Right atrium auricular region (tissue), 2 donors: ENCODE data around the gene USP20. TPM values are rescaled to one million over a fixed set of nuclear protein-coding genes. Genes with fewer than 3 reads are reported as not detected.
A peak's percentile ranks its signal among the peaks of the same experiment; 100 is the strongest.

Experiments
- DNase-seq: peaks from one replicate; pipeline ENCODE4 v3.0.0-alpha.2; 2019; ENCODE audit warnings: low spot score
- H3K27ac ChIP-seq, 2 donors: fragments of 200-600 bp; sonication (generic); 1 replicate in 1 of 2; 2 replicates in 1 of 2; pipeline ENCODE4 v1.5.1; 2016 to 2019
- H3K27me3 ChIP-seq, 2 donors: fragments of 200-600 bp; sonication (generic); one replicate each; pipeline versions ENCODE4 v1.5.1 to v1.6.0; 2017 to 2019
- H3K36me3 ChIP-seq: fragments of 200-600 bp; sonication (generic); one replicate; pipeline ENCODE4 v1.5.1; 2016
- H3K4me1 ChIP-seq, 2 donors: fragments of 200-600 bp; sonication (generic); one replicate each; pipeline versions ENCODE4 v1.5.1 to v1.6.0; 2017 to 2019
- H3K4me3 ChIP-seq, 2 donors: fragments of 200-600 bp; sonication (generic); 1 replicate in 1 of 2; 2 replicates in 1 of 2; pipeline ENCODE4 v1.5.1; 2017 to 2019; ENCODE audit warnings: mild to moderate bottlenecking in 1 of 2, moderate library complexity in 1 of 2
- H3K9me3 ChIP-seq, 2 donors: fragments of 200-600 bp; sonication (generic); one replicate each; pipeline ENCODE4 v1.5.1; 2019
- CTCF ChIP-seq, 2 donors: fragments of 200-600 bp; sonication (generic); IDR thresholded peaks; one replicate each; pipeline ENCODE4 v1.5.1; 2019; ENCODE audit warnings: antibody characterized with exemption in 2 of 2
- total RNA-seq, 2 donors: library from RNA; depleted of rRNA; stranded (reverse); fragments of >200 nt; gene quantifications; one replicate each; pipeline ENCODE4 v1.1.0, GENCODE V29; 2016

USP20 gene
- total RNA-seq, 2 donors from 2014 or later = 12.9 to 14.5 TPM

- Histone ChIP-seq H3K4me3 (no peak overlapping the region), H3K36me3 (peaks cover 18% of the 10 kb centered on the region), H3K4me1 (peaks cover 0 to 23% of the 10 kb centered on the region in 2 donors), H3K27ac (no peak overlapping the region), H3K9me3 (no peaks in the 10 kb centered on the region), H3K27me3 (no peaks in the 10 kb centered on the region)
- no peak for DNase-seq
- TF ChIP-seq CTCF (IDR thresholded peaks at IDR 0.05) = no peak
These were observed 45.6 kb downstream of the USP20 start for GRCh38 chr9:129880654-129881546.

- TF ChIP-seq CTCF (IDR thresholded peaks at IDR 0.05) = no peak
- Histone ChIP-seq H3K27me3 (no peaks in the 10 kb centered on the region), H3K4me1 (peaks cover 0 to 31% of the 10 kb centered on the region in 2 donors), H3K36me3 (peaks cover 11% of the 10 kb centered on the region), H3K4me3 (no peak overlapping the region), H3K27ac (no peak overlapping the region), H3K9me3 (no peaks in the 10 kb centered on the region)
- DNase-seq = no peak
These were observed 46.5 kb downstream of the USP20 start for GRCh38 chr9:129881547-129882324.

GRCh38 chr9:129884220-129885017 lies 49.2 kb downstream of the USP20 start:
- peak; percentile 87 for DNase-seq
- peaks cover 0 to 42% of the 10 kb centered on the region in 2 donors for H3K4me1 ChIP-seq

GRCh38 chr9:129885018-129885669 lies 49.9 kb downstream of the USP20 start:
- peaks cover 7% of the 10 kb centered on the region for H3K36me3 ChIP-seq
- H3K4me3 ChIP-seq = peak overlapping the region; percentile 18 to 43
- H3K9me3 ChIP-seq = no peaks in the 10 kb centered on the region
- DNase-seq = no peak
- no peak for TF ChIP-seq CTCF (IDR thresholded peaks at IDR 0.05)
- peak overlapping the region; percentile 68 for H3K27ac ChIP-seq
- no peaks in the 10 kb centered on the region for H3K27me3 ChIP-seq
- peaks cover 0 to 42% of the 10 kb centered on the region in 2 donors for H3K4me1 ChIP-seq

More at GRCh38 chr9:129884220-129885017, 49.2 kb downstream of the USP20 start:
- Histone ChIP-seq H3K4me3 (peak overlapping the region; percentile 18 to 43), H3K36me3 (no peaks in the 10 kb centered on the region), H3K27ac (peak overlapping the region; percentile 68), H3K9me3 (no peaks in the 10 kb centered on the region), H3K27me3 (no peaks in the 10 kb centered on the region)
- TF ChIP-seq CTCF (IDR thresholded peaks at IDR 0.05) = no peak

GRCh38 chr9:129885670-129886106 lies 50.4 kb downstream of the USP20 start:
- Histone ChIP-seq H3K4me1 (peaks cover 0 to 42% of the 10 kb centered on the region in 2 donors), H3K9me3 (no peaks in the 10 kb centered on the region), H3K27ac (peak overlapping the region; percentile 68), H3K36me3 (peaks cover 12% of the 10 kb centered on the region), H3K27me3 (no peaks in the 10 kb centered on the region), H3K4me3 (peak overlapping the region; percentile 9 to 43)
- peak; percentile 87 to 97 for TF ChIP-seq CTCF (IDR thresholded peaks at IDR 0.05)
- peak; percentile 95 for DNase-seq
